ENCODE measurements around the gene KIF9. TPM values are rescaled to one million over a fixed set of nuclear protein-coding genes. Genes with fewer than 3 reads are reported as not detected.

Gene KIF9
- total and polyA plus RNA-seq, 7 donors, result 5.3 to 20.4 (median 14.6) TPM

GRCh38 chr3:47239929-47240328 lies 42.7 kb downstream of the KIF9 start:
- no peak overlapping the region for H3K27ac ChIP-seq
- DNase-seq, result no peak
- H3K4me3 ChIP-seq, result no peak overlapping the region
- TF ChIP-seq EP300 (IDR thresholded peaks at IDR 0.05), result no peak
- TF ChIP-seq POLR2AphosphoS5 (IDR thresholded peaks at IDR 0.05), result no peak
- no peak for TF ChIP-seq CTCF (IDR thresholded peaks at IDR 0.05)
- H3K4me1 ChIP-seq, result no peaks in the 10 kb centered on the region
- no peaks in the 10 kb centered on the region for H3K36me3 ChIP-seq
- intact Hi-C loops (cut with DNase I), result no loop called here
- H3K9me3 ChIP-seq, result no peaks in the 10 kb centered on the region
- H3K27me3 ChIP-seq, result no peaks in the 10 kb centered on the region
- 91 to 93% methylated on average over 6 of the region's 6 CpGs for WGBS, 2 donors

GRCh38 chr3:47238017-47238416 lies 44.6 kb downstream of the KIF9 start:
- DNase-seq, result no peak
- intact Hi-C loops (cut with DNase I), result no loop called here
- TF ChIP-seq POLR2A (IDR thresholded peaks at IDR 0.05), result no peak
- TF ChIP-seq POLR2AphosphoS5 (IDR thresholded peaks at IDR 0.05), result no peak
- TF ChIP-seq EP300 (IDR thresholded peaks at IDR 0.05), result no peak
- TF ChIP-seq CTCF (IDR thresholded peaks at IDR 0.05), result no peak
- Histone ChIP-seq H3K36me3 (no peaks in the 10 kb centered on the region), H3K4me1 (no peaks in the 10 kb centered on the region), H3K27ac (no peak overlapping the region), H3K4me3 (no peak overlapping the region), H3K27me3 (no peaks in the 10 kb centered on the region), H3K9me3 (no peaks in the 10 kb centered on the region)
- 94 to 98% methylated on average over 3 of the region's 3 CpGs for WGBS, 2 donors

GRCh38 chr3:47228088-47228487 lies 54.5 kb downstream of the KIF9 start:
- Histone ChIP-seq H3K27me3 (no peaks in the 10 kb centered on the region), H3K36me3 (no peaks in the 10 kb centered on the region), H3K9me3 (no peaks in the 10 kb centered on the region), H3K4me3 (no peak overlapping the region), H3K27ac (no peak overlapping the region), H3K4me1 (no peaks in the 10 kb centered on the region)
- 73 to 77% methylated on average over 1 of the region's 1 CpG for WGBS, 2 donors
- DNase-seq, result no peak
- TF ChIP-seq EP300 (IDR thresholded peaks at IDR 0.05) (no peak), POLR2A (IDR thresholded peaks at IDR 0.05) (no peak), POLR2AphosphoS5 (IDR thresholded peaks at IDR 0.05) (no peak), CTCF (IDR thresholded peaks at IDR 0.05) (no peak)
- intact Hi-C loops (cut with DNase I), result no loop called here

GRCh38 chr3:47227678-47228077 lies 54.9 kb downstream of the KIF9 start:
- 81 to 86% methylated on average over 7 of the region's 7 CpGs for WGBS, 2 donors
- peak; percentile 40 for DNase-seq
- no peak overlapping the region for H3K4me3 ChIP-seq

More at GRCh38 chr3:47227678-47228077, 54.9 kb downstream of the KIF9 start:
- Histone ChIP-seq H3K4me1 (no peaks in the 10 kb centered on the region), H3K9me3 (no peaks in the 10 kb centered on the region), H3K27me3 (no peaks in the 10 kb centered on the region), H3K36me3 (no peaks in the 10 kb centered on the region), H3K27ac (no peak overlapping the region)
- intact Hi-C loops (cut with DNase I), result no loop called here
- TF ChIP-seq EP300 (IDR thresholded peaks at IDR 0.05), result no peak
- TF ChIP-seq POLR2A (IDR thresholded peaks at IDR 0.05), result no peak
- TF ChIP-seq POLR2AphosphoS5 (IDR thresholded peaks at IDR 0.05), result no peak
- no peak for TF ChIP-seq CTCF (IDR thresholded peaks at IDR 0.05)

All from sigmoid colon (tissue), 7 donors.